ENCODE data around the gene SLC5A11. TPM values are rescaled to one million over a fixed set of nuclear protein-coding genes. Genes with fewer than 3 reads are reported as not detected.

Gene SLC5A11
- total RNA-seq, 4 donors from 2014 or later = 6.8 TPM; not detected in 3

DNA sequence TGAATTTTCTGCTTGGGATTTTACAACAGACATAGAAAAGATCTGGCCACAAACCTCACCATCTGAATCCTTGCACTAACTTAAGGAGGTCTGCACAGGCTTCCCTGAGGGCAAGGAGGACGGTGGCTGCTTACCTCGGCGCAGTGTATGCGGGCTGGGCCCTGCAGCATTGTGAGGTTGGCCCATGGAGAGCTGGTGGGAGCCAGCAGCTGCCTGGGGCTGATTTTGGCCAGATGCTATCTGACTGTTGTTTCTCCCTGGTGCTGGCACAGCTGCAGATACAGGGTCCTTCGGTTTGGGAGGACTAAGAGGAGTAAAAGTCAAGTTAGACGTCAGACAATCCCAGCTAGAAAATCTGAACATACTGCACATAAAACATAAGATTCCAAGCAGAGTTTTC is 89.6 kb downstream of the SLC5A11 start:
- in situ Hi-C loops (cut with MboI; ENCODE audit: low pct_ligation_motif_present in 1 of 4, low pct_unique_long_range_greater_than_20kb in 1 of 4, low sequenced_read_pairs in 3 of 4) (no loop called here), intact Hi-C loops (cut with DNase I; ENCODE audit: low total_unique reads) (no loop called here)
- H3K27ac ChIP-seq = no peak overlapping the region
- TF ChIP-seq EP300 (IDR thresholded peaks at IDR 0.05; ENCODE audit: low read depth) (no peak), POLR2AphosphoS5 (IDR thresholded peaks at IDR 0.05) (no peak)
- H3K4me1 ChIP-seq = no peaks in the 10 kb centered on the region
- WGBS, 2 donors (ENCODE audit: low coverage in 1 of 2) = 70 to 80% methylated on average over 1 to 6 of the region's 6 CpGs
- H3K9me3 ChIP-seq = no peaks in the 10 kb centered on the region
- DNase-seq = no peak
- H3K27me3 ChIP-seq = no peaks in the 10 kb centered on the region
- no peak overlapping the region for H3K4me3 ChIP-seq
- H3K36me3 ChIP-seq = peaks cover 0 to 61% (median 28%) of the 10 kb centered on the region in 4 donors

DNA sequence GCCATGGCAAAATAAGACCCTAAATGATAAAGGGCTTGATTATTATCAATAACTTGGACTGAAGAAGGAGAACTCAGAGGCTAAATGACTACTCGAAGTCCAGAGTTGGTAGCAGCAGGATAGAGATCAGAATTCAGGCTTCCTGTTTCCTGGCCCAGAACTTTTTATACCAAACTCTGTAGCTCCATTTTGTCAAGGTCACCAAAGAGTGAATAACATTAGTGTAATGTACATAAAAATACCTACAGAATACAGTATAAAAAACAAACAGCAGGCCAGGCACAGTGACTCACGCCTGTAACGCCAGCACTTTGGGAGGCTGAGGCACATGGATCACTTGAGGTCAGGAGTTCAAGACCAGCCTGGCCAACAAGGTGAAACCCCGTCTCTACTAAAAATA is 90.4 kb downstream of the SLC5A11 start:
- H3K4me3 ChIP-seq = no peak overlapping the region
- H3K27ac ChIP-seq = no peak overlapping the region
- intact Hi-C loops (cut with DNase I; ENCODE audit: low total_unique reads) = no loop called here
- TF ChIP-seq POLR2A (IDR thresholded peaks at IDR 0.05) = no peak
- TF ChIP-seq, protein P1, sequence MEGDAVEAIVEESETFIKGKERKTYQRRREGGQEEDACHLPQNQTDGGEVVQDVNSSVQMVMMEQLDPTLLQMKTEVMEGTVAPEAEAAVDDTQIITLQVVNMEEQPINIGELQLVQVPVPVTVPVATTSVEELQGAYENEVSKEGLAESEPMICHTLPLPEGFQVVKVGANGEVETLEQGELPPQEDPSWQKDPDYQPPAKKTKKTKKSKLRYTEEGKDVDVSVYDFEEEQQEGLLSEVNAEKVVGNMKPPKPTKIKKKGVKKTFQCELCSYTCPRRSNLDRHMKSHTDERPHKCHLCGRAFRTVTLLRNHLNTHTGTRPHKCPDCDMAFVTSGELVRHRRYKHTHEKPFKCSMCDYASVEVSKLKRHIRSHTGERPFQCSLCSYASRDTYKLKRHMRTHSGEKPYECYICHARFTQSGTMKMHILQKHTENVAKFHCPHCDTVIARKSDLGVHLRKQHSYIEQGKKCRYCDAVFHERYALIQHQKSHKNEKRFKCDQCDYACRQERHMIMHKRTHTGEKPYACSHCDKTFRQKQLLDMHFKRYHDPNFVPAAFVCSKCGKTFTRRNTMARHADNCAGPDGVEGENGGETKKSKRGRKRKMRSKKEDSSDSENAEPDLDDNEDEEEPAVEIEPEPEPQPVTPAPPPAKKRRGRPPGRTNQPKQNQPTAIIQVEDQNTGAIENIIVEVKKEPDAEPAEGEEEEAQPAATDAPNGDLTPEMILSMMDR (IDR thresholded peaks at IDR 0.05) = no peak
- no peak for TF ChIP-seq EP300 (IDR thresholded peaks at IDR 0.05; ENCODE audit: low read depth)
- no peak for TF ChIP-seq POLR2AphosphoS5 (IDR thresholded peaks at IDR 0.05)
- H3K4me1 ChIP-seq = no peaks in the 10 kb centered on the region
- no peak for DNase-seq
- H3K36me3 ChIP-seq = peaks cover 0 to 58% (median 28%) of the 10 kb centered on the region in 4 donors
- WGBS, 2 donors (ENCODE audit: low coverage in 1 of 2) = 86 to 89% methylated on average over 3 to 4 of the region's 4 CpGs
- H3K27me3 ChIP-seq = no peaks in the 10 kb centered on the region
- H3K9me3 ChIP-seq = no peaks in the 10 kb centered on the region
- in situ Hi-C loops (cut with MboI; ENCODE audit: low pct_ligation_motif_present in 1 of 4, low pct_unique_long_range_greater_than_20kb in 1 of 4, low sequenced_read_pairs in 3 of 4) = no loop called here

- in situ Hi-C loops (cut with MboI; ENCODE audit: low pct_ligation_motif_present in 1 of 4, low pct_unique_long_range_greater_than_20kb in 1 of 4, low sequenced_read_pairs in 3 of 4) = no loop called here
- H3K9me3 ChIP-seq = no peaks in the 10 kb centered on the region
- intact Hi-C loops (cut with DNase I; ENCODE audit: low total_unique reads) = no loop called here
- H3K4me1 ChIP-seq = no peaks in the 10 kb centered on the region
- H3K27me3 ChIP-seq = no peaks in the 10 kb centered on the region
- peaks cover 0 to 64% (median 25%) of the 10 kb centered on the region in 4 donors for H3K36me3 ChIP-seq
- H3K27ac ChIP-seq = no peak overlapping the region
- 98 to 100% methylated on average over 1 to 14 of the region's 14 CpGs for WGBS, 2 donors (ENCODE audit: low coverage in 1 of 2)
- no peak for DNase-seq
- no peak overlapping the region for H3K4me3 ChIP-seq
- TF ChIP-seq, protein P1 (IDR thresholded peaks at IDR 0.05) = no peak
- TF ChIP-seq POLR2AphosphoS5 (IDR thresholded peaks at IDR 0.05) (no peak), EP300 (IDR thresholded peaks at IDR 0.05; ENCODE audit: low read depth) (no peak), POLR2A (IDR thresholded peaks at IDR 0.05) (no peak)
Observed at GRCh38 chr16:24939224-24939623, 93.5 kb downstream of the SLC5A11 start.

GRCh38 chr16:24939738-24940137 is 94.0 kb downstream of the SLC5A11 start:
- 93 to 100% methylated on average over 1 to 2 of the region's 2 CpGs for WGBS, 2 donors (ENCODE audit: low coverage in 1 of 2)
- H3K36me3 ChIP-seq = peaks cover 0 to 59% (median 23%) of the 10 kb centered on the region in 4 donors
- TF ChIP-seq EP300 (IDR thresholded peaks at IDR 0.05; ENCODE audit: low read depth) (no peak), POLR2AphosphoS5 (IDR thresholded peaks at IDR 0.05) (no peak), POLR2A (IDR thresholded peaks at IDR 0.05) (no peak)
- TF ChIP-seq, protein P1 (IDR thresholded peaks at IDR 0.05) = no peak

DNA sequence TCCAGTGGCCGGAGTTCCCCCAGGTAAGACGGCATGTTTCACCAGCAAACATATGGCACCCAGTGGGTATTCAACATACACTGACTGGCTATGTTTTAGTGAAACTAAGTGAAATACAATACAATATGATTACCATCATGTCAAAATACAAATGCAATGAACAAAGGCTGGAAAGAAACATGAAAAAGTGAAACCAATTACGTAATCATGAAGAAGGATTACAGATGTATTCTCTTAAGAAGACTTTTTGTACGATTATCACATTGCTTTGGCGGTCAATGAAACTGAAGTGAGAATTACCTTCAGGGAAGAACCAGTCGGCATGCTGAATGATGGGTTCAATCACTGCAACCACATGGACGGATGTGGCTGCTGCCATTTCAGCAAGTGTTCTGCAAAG is 97.7 kb downstream of the SLC5A11 start:
- no peak for DNase-seq
- H3K4me1 ChIP-seq = no peaks in the 10 kb centered on the region
- intact Hi-C loops (cut with DNase I; ENCODE audit: low total_unique reads) = no loop called here
- H3K36me3 ChIP-seq = peaks cover 0 to 79% (median 22%) of the 10 kb centered on the region in 4 donors
- H3K9me3 ChIP-seq = no peaks in the 10 kb centered on the region
- no peaks in the 10 kb centered on the region for H3K27me3 ChIP-seq
- in situ Hi-C loops (cut with MboI; ENCODE audit: low pct_ligation_motif_present in 1 of 4, low pct_unique_long_range_greater_than_20kb in 1 of 4, low sequenced_read_pairs in 3 of 4) = no loop called here
- no peak overlapping the region for H3K4me3 ChIP-seq
- H3K27ac ChIP-seq = no peak overlapping the region
- WGBS, 2 donors (ENCODE audit: low coverage in 1 of 2) = 90 to 91% methylated on average over 7 of the region's 7 CpGs
- TF ChIP-seq, protein P1 (IDR thresholded peaks at IDR 0.05) = no peak
- TF ChIP-seq POLR2AphosphoS5 (IDR thresholded peaks at IDR 0.05) (no peak), POLR2A (IDR thresholded peaks at IDR 0.05) (no peak), EP300 (IDR thresholded peaks at IDR 0.05; ENCODE audit: low read depth) (no peak)

More at GRCh38 chr16:24939738-24940137, 94.0 kb downstream of the SLC5A11 start:
- no peaks in the 10 kb centered on the region for H3K27me3 ChIP-seq
- H3K27ac ChIP-seq = no peak overlapping the region
- in situ Hi-C loops (cut with MboI; ENCODE audit: low pct_ligation_motif_present in 1 of 4, low pct_unique_long_range_greater_than_20kb in 1 of 4, low sequenced_read_pairs in 3 of 4) = no loop called here
- DNase-seq = no peak
- no peaks in the 10 kb centered on the region for H3K9me3 ChIP-seq
- H3K4me3 ChIP-seq = no peak overlapping the region
- no peaks in the 10 kb centered on the region for H3K4me1 ChIP-seq
- intact Hi-C loops (cut with DNase I; ENCODE audit: low total_unique reads) = no loop called here
